ENCODE data around the gene POMP. TPM values are rescaled to one million over a fixed set of nuclear protein-coding genes. Genes with fewer than 3 reads are reported as not detected.

POMP gene
- total RNA-seq, 1 experiment from 2014 or later: 102 TPM

DNA sequence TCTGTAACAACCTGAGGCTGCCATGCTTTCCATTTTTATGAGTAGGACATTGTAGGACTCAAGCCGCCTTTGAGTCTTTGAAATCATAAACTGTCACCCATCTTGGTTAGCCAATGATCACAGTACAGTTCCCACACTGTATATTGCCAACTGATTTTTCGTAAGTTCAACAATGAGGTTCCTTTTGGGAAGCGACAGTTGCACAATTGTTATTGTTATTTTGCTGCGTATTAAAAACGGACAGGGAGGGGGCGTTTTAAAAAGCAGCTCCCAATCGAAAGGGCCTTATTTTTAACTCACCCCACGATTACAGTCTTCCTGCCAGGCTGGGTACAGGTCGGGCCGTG, 59.2 kb downstream of the POMP start:
- WGBS (ENCODE audit: extremely low coverage, insufficient read length, low lambda C conversion rate): no CpG with 5 or more reads among the region's 10 CpGs
- Histone ChIP-seq H2BK15ac (ENCODE audit: low read depth, low read length) (no peak overlapping the region), H3K9me3 (ENCODE audit: control insufficient read depth, low read depth, low read length) (no peaks in the 10 kb centered on the region), H2BK5ac (ENCODE audit: insufficient read length, low read length) (no peak overlapping the region), H3T11ph (ENCODE audit: low read length) (no peak overlapping the region), H3K9ac (ENCODE audit: extremely low read depth, insufficient read length, low read length) (peak overlapping the region; percentile 11), H4K20me1 (ENCODE audit: control insufficient read depth, insufficient read depth, insufficient read length) (no peaks in the 10 kb centered on the region), H4K8ac (replicated peaks; ENCODE audit: insufficient read length, low read depth, low read length) (no peak overlapping the region), H3K23ac (ENCODE audit: insufficient read length, low read depth, low read length) (no peak overlapping the region), H2BK20ac (ENCODE audit: low read depth, low read length, poor library complexity, severe bottlenecking) (no peak overlapping the region), H3K27me3 (ENCODE audit: insufficient read depth, low read length) (no peaks in the 10 kb centered on the region; the same call in 1 of the 2 replicates), H3K18ac (ENCODE audit: insufficient read length, low read depth, low read length) (no peak overlapping the region), H4K5ac (ENCODE audit: insufficient read length, low read depth, low read length) (no peak overlapping the region), H3K14ac (ENCODE audit: insufficient read depth, low read length) (no peak overlapping the region), H3K4ac (ENCODE audit: low read depth, low read length) (no peak overlapping the region), H3K4me2 (ENCODE audit: insufficient read depth, insufficient read length, low read length) (peak overlapping the region; percentile 68), H2AFZ (ENCODE audit: low read length) (no peak overlapping the region), H3K27ac (ENCODE audit: insufficient read length, low read depth, low read length) (no peak overlapping the region), H3K56ac (ENCODE audit: insufficient read length, low read depth, low read length) (no peak overlapping the region), H3K79me2 (ENCODE audit: insufficient read depth, low read length) (no peaks in the 10 kb centered on the region), H4K91ac (ENCODE audit: insufficient read length, low read depth, low read length) (no peak overlapping the region), H2AK5ac (ENCODE audit: insufficient read length, low read length) (no peak overlapping the region), H2BK120ac (ENCODE audit: low read depth, low read length, poor library complexity, severe bottlenecking) (no peak overlapping the region), H2BK12ac (ENCODE audit: insufficient read length, low read depth, low read length) (no peak overlapping the region), H3K23me2 (ENCODE audit: insufficient read length, low read depth, low read length, poor library complexity, severe bottlenecking) (peaks cover 4% of the 10 kb centered on the region), H3K4me1 (ENCODE audit: insufficient read depth, low read length) (no peaks in the 10 kb centered on the region), H3K79me1 (ENCODE audit: insufficient read depth, low read depth, low read length, poor library complexity, severe bottlenecking) (no peaks in the 10 kb centered on the region)
- Mint-ChIP-seq H3K27ac (no peak overlapping the region), H3K4me3 (peak overlapping the region; percentile 92), H3K27me3 (ENCODE audit: low read depth) (peaks cover 34% of the 10 kb centered on the region), H3K36me3 (ENCODE audit: insufficient read depth in 1 of 3, low read depth in 3 of 3) (no peaks in the 10 kb centered on the region; a peak in 1 of 7 replicates), H3K4me1 (peaks cover 12 to 14% of the 10 kb centered on the region in 2 experiments), H3K9me3 (no peaks in the 10 kb centered on the region; a peak in 1 of 5 replicates)
- TF ChIP-seq, protein P1, sequence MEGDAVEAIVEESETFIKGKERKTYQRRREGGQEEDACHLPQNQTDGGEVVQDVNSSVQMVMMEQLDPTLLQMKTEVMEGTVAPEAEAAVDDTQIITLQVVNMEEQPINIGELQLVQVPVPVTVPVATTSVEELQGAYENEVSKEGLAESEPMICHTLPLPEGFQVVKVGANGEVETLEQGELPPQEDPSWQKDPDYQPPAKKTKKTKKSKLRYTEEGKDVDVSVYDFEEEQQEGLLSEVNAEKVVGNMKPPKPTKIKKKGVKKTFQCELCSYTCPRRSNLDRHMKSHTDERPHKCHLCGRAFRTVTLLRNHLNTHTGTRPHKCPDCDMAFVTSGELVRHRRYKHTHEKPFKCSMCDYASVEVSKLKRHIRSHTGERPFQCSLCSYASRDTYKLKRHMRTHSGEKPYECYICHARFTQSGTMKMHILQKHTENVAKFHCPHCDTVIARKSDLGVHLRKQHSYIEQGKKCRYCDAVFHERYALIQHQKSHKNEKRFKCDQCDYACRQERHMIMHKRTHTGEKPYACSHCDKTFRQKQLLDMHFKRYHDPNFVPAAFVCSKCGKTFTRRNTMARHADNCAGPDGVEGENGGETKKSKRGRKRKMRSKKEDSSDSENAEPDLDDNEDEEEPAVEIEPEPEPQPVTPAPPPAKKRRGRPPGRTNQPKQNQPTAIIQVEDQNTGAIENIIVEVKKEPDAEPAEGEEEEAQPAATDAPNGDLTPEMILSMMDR (conservative IDR thresholded peaks at IDR 0.05): no peak
- DNase-seq: no peak

Data from H9 (cell line).